H9 (cell line): ENCODE measurements around the gene NNT. TPM values are rescaled to one million over a fixed set of nuclear protein-coding genes. Genes with fewer than 3 reads are reported as not detected.
A peak's percentile ranks its signal among the peaks of the same experiment; 100 is the strongest.

Source experiments
- DNase-seq: peaks from one replicate; pipeline ENCODE4 v3.0.0-alpha.2; 2017
- H2AFZ ChIP-seq: one replicate; pipeline ENCODE4 v1.6.1; 2013; ENCODE audit warnings: mild to moderate bottlenecking, low read length, control low read depth, moderate library complexity
- H2AK5ac ChIP-seq: 2 replicates; pipeline ENCODE4 v1.6.1; 2013; ENCODE audit warnings: low read length, control low read depth, mixed read lengths; ENCODE audit not compliant: insufficient read length
- H2BK120ac ChIP-seq: one replicate; pipeline ENCODE4 v1.6.1; 2013; ENCODE audit warnings: low read depth, mild to moderate bottlenecking, low read length, control low read depth, inconsistent platforms; ENCODE audit not compliant: poor library complexity, severe bottlenecking
- H2BK12ac ChIP-seq: 2 replicates; pipeline ENCODE4 v1.6.1; 2013; ENCODE audit warnings: low read length, control low read depth, mixed read lengths, low read depth; ENCODE audit not compliant: insufficient read length
- H2BK15ac ChIP-seq: 2 replicates; pipeline ENCODE4 v1.6.1; 2013; ENCODE audit warnings: low read depth, low read length, control low read depth
- H2BK20ac ChIP-seq: one replicate; pipeline ENCODE4 v1.6.1; 2013; ENCODE audit warnings: low read depth, mild to moderate bottlenecking, low read length, control low read depth, inconsistent platforms; ENCODE audit not compliant: poor library complexity, severe bottlenecking
- H2BK5ac ChIP-seq: 2 replicates; pipeline ENCODE4 v1.6.1; 2013; ENCODE audit warnings: low read length, control low read depth, mixed read lengths; ENCODE audit not compliant: insufficient read length
- H3K14ac ChIP-seq: 2 replicates; pipeline ENCODE4 v1.6.1; 2013; ENCODE audit warnings: low read length, control low read depth; ENCODE audit not compliant: insufficient read depth
- H3K18ac ChIP-seq: 2 replicates; pipeline ENCODE4 v1.6.1; 2013; ENCODE audit warnings: low read depth, mild to moderate bottlenecking, mixed read lengths, low read length, control low read depth; ENCODE audit not compliant: insufficient read length
- H3K23ac ChIP-seq: 2 replicates; pipeline ENCODE4 v1.6.1; 2013; ENCODE audit warnings: low read length, control low read depth, mixed read lengths, low read depth; ENCODE audit not compliant: insufficient read length
- H3K23me2 ChIP-seq: 2 replicates; pipeline ENCODE4 v1.6.1; 2013; ENCODE audit warnings: low read depth, mild to moderate bottlenecking, mixed read lengths, low read length, control low read depth; ENCODE audit not compliant: insufficient read length, poor library complexity, severe bottlenecking
- H3K27ac ChIP-seq: 2 replicates; pipeline ENCODE4 v1.5.1; 2013; ENCODE audit warnings: low read length, control low read depth, mixed read lengths, low read depth; ENCODE audit not compliant: insufficient read length
- H3K27me3 ChIP-seq: 2 replicates; pipeline ENCODE4 v1.6.1; 2013; ENCODE audit warnings: low read length, control low read depth, inconsistent platforms; ENCODE audit not compliant: insufficient read depth
- H3K4ac ChIP-seq: 2 replicates; pipeline ENCODE4 v1.6.1; 2013; ENCODE audit warnings: low read depth, mild to moderate bottlenecking, control low read depth, inconsistent platforms, low read length, moderate library complexity
- H3K4me1 ChIP-seq: 2 replicates; pipeline ENCODE4 v1.6.1; 2013; ENCODE audit warnings: low read length, control low read depth, inconsistent platforms; ENCODE audit not compliant: insufficient read depth
- H3K4me2 ChIP-seq: 2 replicates; pipeline ENCODE4 v1.6.1; 2013; ENCODE audit warnings: low read length, control low read depth, mixed read lengths; ENCODE audit not compliant: insufficient read length, insufficient read depth
- H3K56ac ChIP-seq: 2 replicates; pipeline ENCODE4 v1.6.1; 2013; ENCODE audit warnings: low read depth, mild to moderate bottlenecking, mixed read lengths, low read length, control low read depth; ENCODE audit not compliant: insufficient read length
- H3K79me1 ChIP-seq: 2 replicates; pipeline ENCODE4 v1.6.1; 2013; ENCODE audit warnings: low read depth, mild to moderate bottlenecking, moderate library complexity, low read length, control low read depth, inconsistent platforms; ENCODE audit not compliant: insufficient read depth, poor library complexity, severe bottlenecking
- H3K79me2 ChIP-seq: 2 replicates; pipeline ENCODE4 v1.6.1; 2013; ENCODE audit warnings: low read length, control low read depth, inconsistent platforms; ENCODE audit not compliant: insufficient read depth
- H3K9ac ChIP-seq: 2 replicates; pipeline ENCODE4 v1.6.1; 2013; ENCODE audit warnings: low read length, control low read depth, mixed read lengths; ENCODE audit not compliant: insufficient read length; ENCODE audit errors: extremely low read depth
- H3K9me3 ChIP-seq: one replicate; pipeline ENCODE4 v1.6.1; 2013; ENCODE audit warnings: low read depth, low read length, inconsistent platforms; ENCODE audit not compliant: control insufficient read depth
- H3T11ph ChIP-seq: one replicate; pipeline ENCODE4 v1.6.1; 2013; ENCODE audit warnings: mild to moderate bottlenecking, low read length, control low read depth, inconsistent platforms
- H4K20me1 ChIP-seq: one replicate; pipeline ENCODE4 v1.6.1; 2013; ENCODE audit not compliant: control insufficient read depth, insufficient read length, insufficient read depth
- H4K5ac ChIP-seq: 2 replicates; pipeline ENCODE4 v1.6.1; 2013; ENCODE audit warnings: low read depth, mild to moderate bottlenecking, mixed read lengths, low read length, control low read depth; ENCODE audit not compliant: insufficient read length
- H4K8ac ChIP-seq: replicated peaks from 2 replicates; pipeline ENCODE4 v1.6.1; 2013; ENCODE audit warnings: low read length, control low read depth, mixed read lengths, low read depth; ENCODE audit not compliant: insufficient read length
- H4K91ac ChIP-seq: 2 replicates; pipeline ENCODE4 v1.6.1; 2013; ENCODE audit warnings: low read depth, mild to moderate bottlenecking, moderate library complexity, mixed read lengths, low read length, control low read depth; ENCODE audit not compliant: insufficient read length
- H3K27ac Mint-ChIP-seq, 3 experiments: 2 replicates in 2 of 3; 3 replicates in 1 of 3; pipeline ENCODE4 v1.8.0; 2020 to 2021; ENCODE audit warnings: mixed read lengths in 3 of 3, mild to moderate bottlenecking in 1 of 3, moderate library complexity in 1 of 3
- H3K27me3 Mint-ChIP-seq: 2 replicates; pipeline ENCODE4 v1.8.0; 2021; ENCODE audit warnings: low read depth, mild to moderate bottlenecking, moderate library complexity, mixed read lengths
- H3K36me3 Mint-ChIP-seq, 3 experiments: 2 replicates in 2 of 3; 3 replicates in 1 of 3; pipeline ENCODE4 v1.8.0; 2020 to 2021; ENCODE audit warnings: low read depth in 3 of 3, mixed read lengths in 3 of 3; ENCODE audit not compliant: insufficient read depth in 1 of 3
- H3K4me1 Mint-ChIP-seq, 2 experiments: 2 replicates each; pipeline ENCODE4 v1.8.0; 2020; ENCODE audit warnings: mixed read lengths in 2 of 2
- H3K4me3 Mint-ChIP-seq, 2 experiments: 2 replicates in 1 of 2; 3 replicates in 1 of 2; pipeline ENCODE4 v1.8.0; 2020 to 2021; ENCODE audit warnings: mild to moderate bottlenecking in 2 of 2, mixed read lengths in 2 of 2, moderate library complexity in 1 of 2
- H3K9me3 Mint-ChIP-seq, 2 experiments: 2 replicates in 1 of 2; 3 replicates in 1 of 2; pipeline ENCODE4 v1.8.0; 2020; ENCODE audit warnings: mild to moderate bottlenecking in 2 of 2, mixed read lengths in 2 of 2, moderate library complexity in 1 of 2
- CTCF ChIP-seq: fragments of 200-600 bp; sonication (generic); conservative IDR thresholded peaks from 3 replicates; pipeline ENCODE4 v1.8.0; 2021; ENCODE audit warnings: antibody characterized with exemption, mild to moderate bottlenecking
- WGBS: extraction: QIAGEN DNeasy Blood & Tissue Kit; methylation state at CpG from one replicate; pipeline ENCODE4 v1.1.7; 2013; ENCODE audit warnings: missing lambda C conversion rate, low lambda C conversion rate, mixed read lengths; ENCODE audit not compliant: insufficient read length; ENCODE audit errors: extremely low coverage; 5-methylcytosine and 5-hydroxymethylcytosine counted together
- total RNA-seq: library from RNA; stranded (reverse); gene quantifications from 2 replicates; pipeline ENCODE4 v1.2.1, GENCODE V29; 2021

The NNT gene
- total RNA-seq, 1 experiment from 2014 or later = 27.6 TPM

- H4K5ac ChIP-seq = no peak overlapping the region
- H3K79me2 ChIP-seq = 0 out of 2 replicates have a peak, but pooled peaks cover 2% of the 10 kb centered on the region
- no peak overlapping the region for H2BK20ac ChIP-seq
- WGBS = no CpG with 5 or more reads among the region's 1 CpG
- H4K8ac ChIP-seq = no peak overlapping the region
- no peaks in the 10 kb centered on the region; the same call in 1 of the 2 replicates for H3K4me1 ChIP-seq
- no peak for TF ChIP-seq CTCF
- peaks cover 14 to 42% (median 18%) of the 10 kb centered on the region in 3 experiments for H3K36me3 Mint-ChIP-seq
- no peak overlapping the region for H3K27ac ChIP-seq
- H3T11ph ChIP-seq = no peak overlapping the region
- H3K4me1 Mint-ChIP-seq = peaks cover 18 to 19% of the 10 kb centered on the region in 2 experiments
- no peaks in the 10 kb centered on the region for H3K27me3 ChIP-seq
- peaks cover 8% of the 10 kb centered on the region for H3K9me3 ChIP-seq
- H3K79me1 ChIP-seq = no peaks in the 10 kb centered on the region
- no peaks in the 10 kb centered on the region for H3K27me3 Mint-ChIP-seq
- H3K4me3 Mint-ChIP-seq = no peak overlapping the region
- H3K9ac ChIP-seq = no peak overlapping the region
- no peak overlapping the region for H4K91ac ChIP-seq
- peak overlapping the region; percentile 82 for H2BK12ac ChIP-seq
- H3K14ac ChIP-seq = no peak overlapping the region
- H3K56ac ChIP-seq = no peak overlapping the region
- no peaks in the 10 kb centered on the region for H4K20me1 ChIP-seq
- H3K4me2 ChIP-seq = no peak overlapping the region
- no peak overlapping the region for H2AFZ ChIP-seq
- no peak overlapping the region for H2BK15ac ChIP-seq
- no peaks in the 10 kb centered on the region for H3K23me2 ChIP-seq
- H2BK5ac ChIP-seq = no peak overlapping the region
- H2AK5ac ChIP-seq = no peak overlapping the region
- H2BK120ac ChIP-seq = no peak overlapping the region
- peaks cover 18 to 25% of the 10 kb centered on the region in 2 experiments for H3K9me3 Mint-ChIP-seq
- no peak overlapping the region for H3K4ac ChIP-seq
- H3K23ac ChIP-seq = no peak overlapping the region
- no peak for DNase-seq
- H3K18ac ChIP-seq = peak overlapping the region; percentile 75
- H3K27ac Mint-ChIP-seq = peak overlapping the region in 1 of 3 experiments; percentile 90; a peak in 1 of 7 replicates
Observed at GRCh38 chr5:43584166-43584699, 18.7 kb upstream of the NNT start.
